HEK293 (cell line): ENCODE results near the gene HECTD2.

Source experiments
- CTCF ChIA-PET: fragments of 350-600 bp; formaldehyde crosslinking; extraction: SDS; loops from one replicate; lab custom pipeline; 2021; ENCODE audit warnings: antibody characterized with exemption; lab: Yijun Ruan, JAX
- POLR2A ChIA-PET: fragments of 300-600 bp; formaldehyde crosslinking; extraction: SDS; loops from one replicate; lab custom pipeline; 2020; ENCODE audit warnings: antibody characterized with exemption, inconsistent platforms; lab: Yijun Ruan, JAX
- H3K27ac ChIP-seq: fragments of 200-500 bp; sonication (Bioruptor generic); 2 replicates; pipeline ENCODE4 v1.5.1; 2014; ENCODE audit warnings: low read depth, low read length, control low read depth, inconsistent platforms; ENCODE audit errors: extremely low read depth
- H3K36me3 ChIP-seq, 2 experiments: fragments of 200-500 bp in 1 of 2; sonication (Bioruptor generic) in 1 of 2; 1 replicate in 1 of 2; 2 replicates in 1 of 2; pipeline ENCODE4 v1.5.1; 2014 to 2017; ENCODE audit warnings: inconsistent platforms in 2 of 2, low read length in 2 of 2; ENCODE audit not compliant: control insufficient read depth in 2 of 2, insufficient read depth in 1 of 2
- H3K4me1 ChIP-seq: fragments of 200-500 bp; sonication (Bioruptor generic); 2 replicates; pipeline ENCODE4 v1.5.1; 2014; ENCODE audit warnings: mild to moderate bottlenecking, low read length, inconsistent platforms; ENCODE audit not compliant: control insufficient read depth, insufficient read depth
- H3K4me3 ChIP-seq: 2 replicates; pipeline ENCODE4 v1.5.1; 2011; ENCODE audit warnings: low read depth, mild to moderate bottlenecking, control low read depth, low read length, moderate library complexity
- H3K9me3 ChIP-seq: fragments of 200-500 bp; sonication (Bioruptor generic); 2 replicates; pipeline ENCODE4 v1.5.1; 2014; ENCODE audit warnings: low read depth, low read length, inconsistent platforms; ENCODE audit not compliant: control insufficient read depth, insufficient read depth
- GLIS1 ChIP-seq: fragments of 450-650 bp; formaldehyde crosslinking; IDR thresholded peaks from 2 replicates; pipeline ENCODE4 v1.5.1; 2016; ENCODE audit warnings: missing biosample characterization, missing genetic modification characterization
- PRDM1 ChIP-seq: fragments of 450-650 bp; formaldehyde crosslinking; IDR thresholded peaks from 2 replicates; pipeline ENCODE4; 2016; ENCODE audit warnings: missing biosample characterization, missing genetic modification characterization
- PRDM10 ChIP-seq: fragments of 450-650 bp; formaldehyde crosslinking; IDR thresholded peaks from 2 replicates; pipeline ENCODE4 v1.5.1; 2016; ENCODE audit warnings: missing biosample characterization, missing genetic modification characterization
- PRDM6 ChIP-seq: fragments of 450-650 bp; formaldehyde crosslinking; IDR thresholded peaks from 2 replicates; pipeline ENCODE4 v1.5.1; 2017; ENCODE audit warnings: missing biosample characterization, missing genetic modification characterization
- ZBTB49 ChIP-seq: fragments of 450-650 bp; formaldehyde crosslinking; IDR thresholded peaks from 2 replicates; pipeline ENCODE4 v1.5.1; 2016; ENCODE audit warnings: missing biosample characterization, missing genetic modification characterization, low read depth
- ZBTB7A ChIP-seq: fragments of 450-650 bp; formaldehyde crosslinking; IDR thresholded peaks from 2 replicates; pipeline ENCODE4 v1.5.1; 2016; ENCODE audit warnings: low read depth, missing biosample characterization, missing genetic modification characterization
- ZIC2 ChIP-seq: fragments of 450-650 bp; formaldehyde crosslinking; IDR thresholded peaks from 2 replicates; pipeline ENCODE4 v1.5.1; 2016; ENCODE audit warnings: missing biosample characterization, missing genetic modification characterization
- ZNF155 ChIP-seq: fragments of 450-650 bp; formaldehyde crosslinking; IDR thresholded peaks from 2 replicates; pipeline ENCODE4 v1.5.1; 2016; ENCODE audit warnings: missing biosample characterization, missing genetic modification characterization
- ZNF16 ChIP-seq: fragments of 450-650 bp; formaldehyde crosslinking; IDR thresholded peaks from 2 replicates; pipeline ENCODE4 v1.5.1; 2016; ENCODE audit warnings: low read depth, missing biosample characterization, missing genetic modification characterization
- ZNF221 ChIP-seq: fragments of 450-650 bp; formaldehyde crosslinking; IDR thresholded peaks from 2 replicates; pipeline ENCODE4 v1.5.1; 2017; ENCODE audit warnings: missing biosample characterization, missing genetic modification characterization, borderline replicate concordance
- ZNF292 ChIP-seq: fragments of 450-650 bp; formaldehyde crosslinking; IDR thresholded peaks from 2 replicates; pipeline ENCODE4 v1.5.1; 2016; ENCODE audit warnings: low read depth, missing biosample characterization, missing genetic modification characterization, borderline replicate concordance
- ZNF398 ChIP-seq: fragments of 450-650 bp; formaldehyde crosslinking; IDR thresholded peaks from 2 replicates; pipeline ENCODE4 v1.5.1; 2017; ENCODE audit warnings: missing biosample characterization, missing genetic modification characterization
- ZNF548 ChIP-seq: fragments of 450-650 bp; formaldehyde crosslinking; IDR thresholded peaks from 2 replicates; pipeline ENCODE4 v1.5.1; 2016; ENCODE audit warnings: missing biosample characterization, missing genetic modification characterization
- ZNF596 ChIP-seq: fragments of 450-650 bp; IDR thresholded peaks from 2 replicates; pipeline ENCODE4 v1.5.0; 2018; ENCODE audit warnings: missing biosample characterization, mild to moderate bottlenecking, missing genetic modification characterization, moderate library complexity
- ZNF623 ChIP-seq: fragments of 450-650 bp; formaldehyde crosslinking; IDR thresholded peaks from 2 replicates; pipeline ENCODE4 v1.5.1; 2016; ENCODE audit warnings: missing biosample characterization, missing genetic modification characterization
- ZNF629 ChIP-seq: fragments of 450-650 bp; formaldehyde crosslinking; IDR thresholded peaks from 2 replicates; pipeline ENCODE4 v1.5.1; 2017; ENCODE audit warnings: missing biosample characterization, missing genetic modification characterization
- ZNF654 ChIP-seq: fragments of 450-650 bp; formaldehyde crosslinking; IDR thresholded peaks from 2 replicates; pipeline ENCODE4 v1.5.1; 2016; ENCODE audit warnings: low read depth, missing biosample characterization, missing genetic modification characterization
- ZNF701 ChIP-seq: fragments of 450-650 bp; formaldehyde crosslinking; IDR thresholded peaks from 2 replicates; pipeline ENCODE4 v1.5.1; 2016; ENCODE audit warnings: missing biosample characterization, missing genetic modification characterization

HECTD2 gene

GRCh38 chr10:91477236-91477635 is 67.1 kb downstream of the HECTD2 start:
- TF ChIP-seq ZNF16 (tag by site-specific recombination) (no peak), GLIS1 (no peak), ZNF596 (tag by site-specific recombination) (no peak), ZBTB7A (tag by site-specific recombination) (no peak)
- Histone ChIP-seq H3K4me3 (no peak overlapping the region), H3K36me3 (peaks cover 0 to 4% of the 10 kb centered on the region in 2 experiments; a peak in 1 of 3 replicates), H3K27ac (no peak overlapping the region), H3K4me1 (no peaks in the 10 kb centered on the region), H3K9me3 (no peaks in the 10 kb centered on the region)
- ChIA-PET POLR2A (no interaction called here), CTCF (no interaction called here)

GRCh38 chr10:91479583-91479982 is 69.4 kb downstream of the HECTD2 start:
- H3K4me1 ChIP-seq, result no peaks in the 10 kb centered on the region
- no peaks in the 10 kb centered on the region for H3K9me3 ChIP-seq
- no peak overlapping the region for H3K27ac ChIP-seq
- TF ChIP-seq ZNF292 (no peak), ZNF548 (no peak), ZNF221 (tag by site-specific recombination) (no peak), PRDM10 (tag by site-specific recombination) (no peak), ZNF629 (tag by site-specific recombination) (no peak), ZNF623 (tag by site-specific recombination) (no peak), ZIC2 (tag by site-specific recombination) (no peak), ZNF155 (no peak), ZNF701 (tag by site-specific recombination) (no peak), PRDM1 (tag by site-specific recombination) (no peak)
- ChIA-PET POLR2A (no interaction called here), CTCF (interaction anchor here (1.5 kb wide), 1 partner anchor 156 kb away, joined by 3 read pairs; no protein-coding TSS in a partner anchor)
- peaks cover 3 to 4% of the 10 kb centered on the region in 2 experiments; a peak in 2 of 3 replicates for H3K36me3 ChIP-seq
- no peak overlapping the region for H3K4me3 ChIP-seq

GRCh38 chr10:91487911-91488582 is 77.9 kb downstream of the HECTD2 start:
- no peak for TF ChIP-seq ZNF221 (tag by site-specific recombination)
- no peaks in the 10 kb centered on the region for H3K4me1 ChIP-seq
- no peak overlapping the region for H3K27ac ChIP-seq
- CTCF ChIA-PET, result interaction anchor here (0.7 to 2.7 kb wide), 3 partner anchors 13 to 189 kb away, joined by 3 to 12 read pairs (median 7); no protein-coding TSS in a partner anchor
- no peak overlapping the region for H3K4me3 ChIP-seq
- POLR2A ChIA-PET, result no interaction called here
- H3K9me3 ChIP-seq, result no peaks in the 10 kb centered on the region
- peaks cover 5 to 9% of the 10 kb centered on the region in 2 experiments; a peak in 2 of 3 replicates for H3K36me3 ChIP-seq

- no peaks in the 10 kb centered on the region for H3K36me3 ChIP-seq
- ChIA-PET POLR2A (no interaction called here), CTCF (interaction anchor here (0.6 to 4.8 kb wide), 14 partner anchors 9 to 419 kb away, joined by 3 to 44 read pairs (median 4); no protein-coding TSS in a partner anchor)
- no peak overlapping the region for H3K27ac ChIP-seq
- TF ChIP-seq ZBTB49 (tag by site-specific recombination) (no peak), ZNF398 (tag by site-specific recombination) (no peak), ZNF654 (tag by site-specific recombination) (peak; percentile 18; the same call in 1 of the 2 replicates), PRDM6 (tag by site-specific recombination) (no peak)
- H3K4me1 ChIP-seq, result no peaks in the 10 kb centered on the region
- no peaks in the 10 kb centered on the region for H3K9me3 ChIP-seq
- no peak overlapping the region for H3K4me3 ChIP-seq
Measured at GRCh38 chr10:91493313-91493712, 83.2 kb downstream of the HECTD2 start.
